ENCODE results near the gene IQCN. TPM values are rescaled to one million over a fixed set of nuclear protein-coding genes. Genes with fewer than 3 reads are reported as not detected.

The IQCN gene
- total RNA-seq, 1 donor from 2014 or later: 4.9 TPM

DNA sequence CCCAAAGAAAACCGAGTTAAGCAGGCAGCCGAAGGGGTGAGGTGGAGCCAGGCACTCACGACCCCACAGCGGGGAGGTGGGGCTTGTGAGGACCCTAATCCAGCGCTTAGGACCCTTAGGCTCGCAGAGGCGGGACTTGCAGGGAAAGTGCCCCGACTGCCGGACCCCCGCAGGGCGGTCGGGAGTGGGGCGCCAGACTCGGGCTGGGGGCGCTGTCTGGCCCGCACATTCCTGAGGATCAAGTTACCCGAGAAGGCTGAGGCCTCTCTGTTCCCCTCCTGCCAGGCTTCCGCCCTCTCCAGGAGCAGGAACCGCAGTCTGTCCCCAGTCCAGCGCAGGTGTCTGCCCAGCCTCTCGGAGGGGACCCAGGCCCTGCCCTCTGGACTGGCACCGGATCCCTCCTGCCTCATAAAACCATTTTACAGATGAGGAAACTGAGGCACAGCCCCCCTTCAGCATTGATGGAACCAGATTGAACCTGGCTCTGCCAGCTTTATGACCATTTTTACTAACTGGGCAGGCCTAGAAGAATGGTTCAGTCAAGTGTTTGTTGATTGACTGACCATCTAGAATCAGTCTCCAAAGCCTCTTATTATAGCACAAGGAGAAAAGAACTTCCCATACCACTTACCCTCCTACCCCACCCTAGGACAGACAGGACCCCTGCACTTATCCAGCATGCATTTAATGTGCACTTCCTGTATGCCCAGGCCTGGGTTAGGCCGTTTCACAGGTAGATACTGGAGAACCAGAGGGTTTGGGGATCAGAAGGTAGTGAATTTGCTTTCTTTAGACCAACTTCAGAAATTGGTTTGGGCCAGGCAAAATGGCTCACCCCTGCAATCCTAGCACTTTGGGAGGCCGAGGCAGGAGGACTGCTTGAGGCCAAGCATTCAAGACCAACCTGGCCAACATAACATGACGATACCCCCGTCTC lies 13.9 kb upstream of the IQCN start:
- no peak overlapping the region for H3K4me3 ChIP-seq
- no peaks in the 10 kb centered on the region for H3K27me3 ChIP-seq
- H3K27ac ChIP-seq: no peak overlapping the region
- H3K9me3 ChIP-seq: no peaks in the 10 kb centered on the region
- TF ChIP-seq, protein P1, sequence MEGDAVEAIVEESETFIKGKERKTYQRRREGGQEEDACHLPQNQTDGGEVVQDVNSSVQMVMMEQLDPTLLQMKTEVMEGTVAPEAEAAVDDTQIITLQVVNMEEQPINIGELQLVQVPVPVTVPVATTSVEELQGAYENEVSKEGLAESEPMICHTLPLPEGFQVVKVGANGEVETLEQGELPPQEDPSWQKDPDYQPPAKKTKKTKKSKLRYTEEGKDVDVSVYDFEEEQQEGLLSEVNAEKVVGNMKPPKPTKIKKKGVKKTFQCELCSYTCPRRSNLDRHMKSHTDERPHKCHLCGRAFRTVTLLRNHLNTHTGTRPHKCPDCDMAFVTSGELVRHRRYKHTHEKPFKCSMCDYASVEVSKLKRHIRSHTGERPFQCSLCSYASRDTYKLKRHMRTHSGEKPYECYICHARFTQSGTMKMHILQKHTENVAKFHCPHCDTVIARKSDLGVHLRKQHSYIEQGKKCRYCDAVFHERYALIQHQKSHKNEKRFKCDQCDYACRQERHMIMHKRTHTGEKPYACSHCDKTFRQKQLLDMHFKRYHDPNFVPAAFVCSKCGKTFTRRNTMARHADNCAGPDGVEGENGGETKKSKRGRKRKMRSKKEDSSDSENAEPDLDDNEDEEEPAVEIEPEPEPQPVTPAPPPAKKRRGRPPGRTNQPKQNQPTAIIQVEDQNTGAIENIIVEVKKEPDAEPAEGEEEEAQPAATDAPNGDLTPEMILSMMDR (IDR thresholded peaks at IDR 0.05): no peak
- H3K36me3 ChIP-seq: no peaks in the 10 kb centered on the region
- DNase-seq (no peak), ATAC-seq (no peak)
- peaks cover 17% of the 10 kb centered on the region for H3K4me1 ChIP-seq
- intact Hi-C loops (cut with DNase I): no loop called here

GRCh38 chr19:18286973-18287635 lies 12.9 kb upstream of the IQCN start:
- no peak for DNase-seq
- ATAC-seq: no peak
- Histone ChIP-seq H3K4me1 (peaks cover 27% of the 10 kb centered on the region), H3K4me3 (no peak overlapping the region), H3K27me3 (no peaks in the 10 kb centered on the region), H3K36me3 (no peaks in the 10 kb centered on the region), H3K27ac (no peak overlapping the region), H3K9me3 (no peaks in the 10 kb centered on the region)
- TF ChIP-seq, protein P1 (IDR thresholded peaks at IDR 0.05): no peak
- intact Hi-C loops (cut with DNase I): no loop called here

- Histone ChIP-seq H3K9me3 (no peaks in the 10 kb centered on the region), H3K4me1 (peaks cover 13% of the 10 kb centered on the region), H3K27ac (peak overlapping the region; percentile 55), H3K36me3 (no peaks in the 10 kb centered on the region), H3K4me3 (no peak overlapping the region), H3K27me3 (no peaks in the 10 kb centered on the region)
- TF ChIP-seq, protein P1 (IDR thresholded peaks at IDR 0.05): no peak
- DNase-seq (no peak), ATAC-seq (no peak)
- intact Hi-C loops (cut with DNase I): loop anchor here (5.0 kb wide), 1 partner anchor 37 kb away; the partner anchor contains the start of gene LSM4
Measured at GRCh38 chr19:18284712-18285360, 10.6 kb upstream of the IQCN start.

GRCh38 chr19:18283338-18283737 lies 9.1 kb upstream of the IQCN start:
- no peak for ATAC-seq
- no peaks in the 10 kb centered on the region for H3K9me3 ChIP-seq
- intact Hi-C loops (cut with DNase I): loop anchor here (5.0 kb wide), 1 partner anchor 39 kb away; the partner anchor contains the start of gene LSM4
- TF ChIP-seq, protein P1 (IDR thresholded peaks at IDR 0.05): no peak
- peak overlapping the region; percentile 99 for H3K27ac ChIP-seq
- H3K36me3 ChIP-seq: peaks cover 9% of the 10 kb centered on the region
- peaks cover 24% of the 10 kb centered on the region for H3K4me1 ChIP-seq
- DNase-seq: no peak
- H3K4me3 ChIP-seq: no peak overlapping the region
- H3K27me3 ChIP-seq: no peaks in the 10 kb centered on the region

DNA sequence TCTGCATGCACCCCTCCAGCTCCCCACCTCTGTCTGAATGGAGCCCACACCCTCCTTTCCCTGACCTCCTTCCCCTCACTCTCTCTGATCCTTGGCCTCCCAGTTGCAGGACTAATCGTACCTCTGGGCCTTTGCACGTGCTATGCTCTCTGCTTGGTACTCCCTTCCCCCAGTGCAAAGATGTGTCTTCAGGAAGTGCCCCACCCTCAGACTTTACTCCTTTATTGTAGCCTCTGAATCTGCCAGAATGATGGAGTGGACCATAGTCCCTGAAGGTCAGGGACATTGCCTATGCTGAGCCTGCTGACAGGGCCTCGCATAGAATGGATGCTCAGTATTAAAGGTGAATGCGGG lies 8.5 kb upstream of the IQCN start:
- peaks cover 29% of the 10 kb centered on the region for H3K4me1 ChIP-seq
- DNase-seq (no peak), ATAC-seq (no peak)
- TF ChIP-seq, protein P1 (IDR thresholded peaks at IDR 0.05): no peak
- peak overlapping the region; percentile 99 for H3K27ac ChIP-seq
- peaks cover 13% of the 10 kb centered on the region for H3K36me3 ChIP-seq
- peak overlapping the region; percentile 65 for H3K4me3 ChIP-seq
- intact Hi-C loops (cut with DNase I): loop anchor here (5.0 kb wide), 1 partner anchor 40 kb away; the partner anchor contains the start of gene LSM4
- H3K9me3 ChIP-seq: no peaks in the 10 kb centered on the region
- no peaks in the 10 kb centered on the region for H3K27me3 ChIP-seq

All from upper lobe of right lung (tissue), 1 donor.